ENCODE results near the gene BNC2. TPM values are rescaled to one million over a fixed set of nuclear protein-coding genes. Genes with fewer than 3 reads are reported as not detected.

Gene BNC2
- total RNA-seq, 4 donors from 2014 or later, result 3.8 to 14.9 (median 8.2) TPM

GRCh38 chr9:16418721-16419120 is 451.7 kb downstream of the BNC2 start:
- Histone ChIP-seq H3K4me1 (peaks cover 0 to 11% of the 10 kb centered on the region in 2 donors), H3K27me3 (no peaks in the 10 kb centered on the region), H3K4me3 (replicated peaks in 1 of 3) (no peak overlapping the region), H3K27ac (no peak overlapping the region), H3K9me3 (no peaks in the 10 kb centered on the region), H3K36me3 (no peaks in the 10 kb centered on the region)
- intact Hi-C loops (cut with DNase I), result no loop called here
- no peak for TF ChIP-seq CTCF (IDR thresholded peaks at IDR 0.05)
- no peak for TF ChIP-seq POLR2A (IDR thresholded peaks at IDR 0.05)
- no peak for DNase-seq
- WGBS, 2 donors, result 92 to 94% methylated on average over 6 of the region's 6 CpGs

GRCh38 chr9:16417749-16418148 is 452.7 kb downstream of the BNC2 start:
- no peak for DNase-seq
- intact Hi-C loops (cut with DNase I), result no loop called here

GRCh38 chr9:16417161-16417560 is 453.3 kb downstream of the BNC2 start:
- intact Hi-C loops (cut with DNase I), result no loop called here
- WGBS, 2 donors, result 22 to 24% methylated on average over 3 of the region's 3 CpGs
- peak overlapping the region in 2 of 3 donors; percentile 51 for H3K27ac ChIP-seq

More at GRCh38 chr9:16417749-16418148, 452.7 kb downstream of the BNC2 start:
- H3K9me3 ChIP-seq, result no peaks in the 10 kb centered on the region
- peaks cover 0 to 11% of the 10 kb centered on the region in 2 donors for H3K4me1 ChIP-seq
- peak overlapping the region in 2 of 3 donors; percentile 51 for H3K27ac ChIP-seq
- no peak overlapping the region for H3K4me3 ChIP-seq (replicated peaks in 1 of 3)
- H3K36me3 ChIP-seq, result no peaks in the 10 kb centered on the region
- H3K27me3 ChIP-seq, result no peaks in the 10 kb centered on the region
- TF ChIP-seq POLR2A (IDR thresholded peaks at IDR 0.05) (no peak), CTCF (IDR thresholded peaks at IDR 0.05) (no peak)
- WGBS, 2 donors, result 84 to 92% methylated on average over 3 of the region's 3 CpGs

GRCh38 chr9:16414451-16414850 is 456.0 kb downstream of the BNC2 start:
- intact Hi-C loops (cut with DNase I), result no loop called here
- H3K36me3 ChIP-seq, result no peaks in the 10 kb centered on the region

More at GRCh38 chr9:16417161-16417560, 453.3 kb downstream of the BNC2 start:
- Histone ChIP-seq H3K36me3 (no peaks in the 10 kb centered on the region), H3K4me1 (peaks cover 0 to 11% of the 10 kb centered on the region in 2 donors), H3K9me3 (no peaks in the 10 kb centered on the region), H3K4me3 (replicated peaks in 1 of 3) (no peak overlapping the region), H3K27me3 (no peaks in the 10 kb centered on the region)
- no peak for DNase-seq
- TF ChIP-seq POLR2A (IDR thresholded peaks at IDR 0.05) (no peak), CTCF (IDR thresholded peaks at IDR 0.05) (no peak)

More at GRCh38 chr9:16414451-16414850, 456.0 kb downstream of the BNC2 start:
- DNase-seq, result no peak
- H3K27me3 ChIP-seq, result no peaks in the 10 kb centered on the region
- H3K4me3 ChIP-seq (replicated peaks in 1 of 3), result no peak overlapping the region
- no peaks in the 10 kb centered on the region for H3K9me3 ChIP-seq
- 73 to 85% methylated on average over 3 of the region's 3 CpGs for WGBS, 2 donors
- H3K4me1 ChIP-seq, result peaks cover 0 to 11% of the 10 kb centered on the region in 2 donors
- H3K27ac ChIP-seq, result no peak overlapping the region
- TF ChIP-seq CTCF (IDR thresholded peaks at IDR 0.05) (no peak), POLR2A (IDR thresholded peaks at IDR 0.05) (no peak)
